Subcutaneous adipose tissue (tissue), 4 donors: ENCODE measurements around the gene WDR72. TPM values are rescaled to one million over a fixed set of nuclear protein-coding genes. Genes with fewer than 3 reads are reported as not detected.

Experiments
- small RNA-seq: library from RNA; depleted of rRNA; stranded (forward); fragments of <200 nt; gene quantifications from one replicate; pipeline ENCODE3, GENCODE V24; 2016
- total RNA-seq, 4 donors: library from RNA; depleted of rRNA; stranded (reverse); fragments of >200 nt; gene quantifications; one replicate each; pipeline ENCODE4 v1.1.0, GENCODE V29; 2016
- TF ChIP-seq, protein P1 (sequence below): fragments of 450-650 bp; IDR thresholded peaks from one replicate; pipeline ENCODE4 v1.5.1; 2016; ENCODE audit warnings: low read depth, mild to moderate bottlenecking, control low read depth, antibody characterized with exemption, moderate library complexity

WDR72 gene
- total RNA-seq, 4 donors from 2014 or later: not detected

GRCh38 chr15:53472883-53473282, 286.6 kb downstream of the WDR72 start:
- TF ChIP-seq, protein P1, sequence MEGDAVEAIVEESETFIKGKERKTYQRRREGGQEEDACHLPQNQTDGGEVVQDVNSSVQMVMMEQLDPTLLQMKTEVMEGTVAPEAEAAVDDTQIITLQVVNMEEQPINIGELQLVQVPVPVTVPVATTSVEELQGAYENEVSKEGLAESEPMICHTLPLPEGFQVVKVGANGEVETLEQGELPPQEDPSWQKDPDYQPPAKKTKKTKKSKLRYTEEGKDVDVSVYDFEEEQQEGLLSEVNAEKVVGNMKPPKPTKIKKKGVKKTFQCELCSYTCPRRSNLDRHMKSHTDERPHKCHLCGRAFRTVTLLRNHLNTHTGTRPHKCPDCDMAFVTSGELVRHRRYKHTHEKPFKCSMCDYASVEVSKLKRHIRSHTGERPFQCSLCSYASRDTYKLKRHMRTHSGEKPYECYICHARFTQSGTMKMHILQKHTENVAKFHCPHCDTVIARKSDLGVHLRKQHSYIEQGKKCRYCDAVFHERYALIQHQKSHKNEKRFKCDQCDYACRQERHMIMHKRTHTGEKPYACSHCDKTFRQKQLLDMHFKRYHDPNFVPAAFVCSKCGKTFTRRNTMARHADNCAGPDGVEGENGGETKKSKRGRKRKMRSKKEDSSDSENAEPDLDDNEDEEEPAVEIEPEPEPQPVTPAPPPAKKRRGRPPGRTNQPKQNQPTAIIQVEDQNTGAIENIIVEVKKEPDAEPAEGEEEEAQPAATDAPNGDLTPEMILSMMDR: no peak

DNA sequence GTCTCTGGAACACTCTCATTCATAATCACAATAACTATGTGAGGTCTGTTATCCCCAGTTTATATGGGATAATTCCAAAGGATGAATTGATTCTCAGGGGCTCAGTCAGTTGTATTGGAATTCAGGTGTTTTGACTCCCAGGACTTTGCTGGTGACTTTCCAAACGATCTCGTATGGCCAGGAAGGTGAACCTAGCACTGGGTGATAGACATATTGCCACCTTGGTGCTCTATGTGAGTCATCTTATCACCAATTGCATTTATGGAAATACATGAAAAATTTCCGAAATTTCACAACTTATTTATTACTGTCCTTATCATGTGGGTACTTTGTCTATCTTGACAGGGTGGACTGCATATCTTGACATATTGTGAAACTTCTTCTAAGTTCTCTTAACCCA, 287.3 kb downstream of the WDR72 start:
- TF ChIP-seq, protein P1: no peak

- TF ChIP-seq, protein P1: no peak
These were observed 288.7 kb downstream of the WDR72 start for GRCh38 chr15:53470743-53471142.

DNA sequence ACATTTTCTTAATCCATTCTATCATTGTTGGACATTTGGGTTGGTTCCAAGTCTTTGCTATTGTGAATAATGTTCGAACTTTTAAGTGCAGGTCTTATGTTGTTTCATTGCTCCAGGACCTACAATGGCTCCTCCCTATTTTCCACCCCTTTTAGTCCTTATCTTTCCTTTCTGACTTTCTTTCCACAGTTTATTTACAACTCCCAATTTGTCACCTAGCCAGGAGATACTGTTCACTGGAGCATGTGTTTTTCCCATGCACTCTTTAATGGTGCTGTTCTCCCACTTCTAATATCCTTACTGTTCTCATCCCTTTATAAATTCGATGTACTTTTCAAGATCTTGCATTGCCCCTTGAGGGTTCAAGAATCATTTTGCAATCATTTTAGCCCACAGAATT, 290.0 kb downstream of the WDR72 start:
- TF ChIP-seq, protein P1: no peak

Small RNA genes lying within 50 kb of the gene (small RNA-seq; reads per million reads assigned to genes)
- gene RNU2-53P: not detected
- gene RNU6-449P: not detected

Other genes with a start within 250 kb of the WDR72 start
- under 1 TPM in 2 of 4 donors, not detected in 2; 0.17 to 0.44 TPM for gene UNC13C, start 218.8 kb upstream of the WDR72 start, total RNA-seq